Stimulated activated CD8-positive, alpha-beta memory T cell treated with anti-CD3 and anti-CD28 coated beads, Interleukin-15, amount 100 ng/mL, for 4 hours (primary cell): ENCODE data around the gene CRABP2.

Experiments used
- DNase-seq, 2 donors: peaks; one replicate each; pipeline ENCODE4 v3.0.0-alpha.2; 2020; ENCODE audit warnings: low read depth in 2 of 2

CRABP2 gene

DNA sequence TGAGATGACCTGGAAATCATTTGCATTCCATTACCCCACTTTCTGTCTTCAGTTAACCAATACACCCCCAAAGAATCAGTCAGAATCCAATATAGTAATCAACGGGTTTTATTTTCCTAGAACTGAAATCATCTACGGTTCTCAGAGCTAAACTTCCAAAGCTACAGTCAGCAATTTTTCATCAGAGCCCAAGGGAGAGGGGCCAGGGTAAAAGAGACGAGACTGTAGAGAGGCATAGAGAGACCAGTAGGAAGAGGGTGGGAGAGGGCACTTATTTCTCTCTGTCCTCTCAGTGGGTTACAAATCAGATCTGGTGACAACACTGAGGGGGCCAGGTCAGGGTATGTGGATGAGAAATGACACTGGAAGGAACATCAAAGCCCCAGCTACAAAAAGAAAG, 36.6 kb upstream of the CRABP2 start:
- DNase-seq: no peak

DNA sequence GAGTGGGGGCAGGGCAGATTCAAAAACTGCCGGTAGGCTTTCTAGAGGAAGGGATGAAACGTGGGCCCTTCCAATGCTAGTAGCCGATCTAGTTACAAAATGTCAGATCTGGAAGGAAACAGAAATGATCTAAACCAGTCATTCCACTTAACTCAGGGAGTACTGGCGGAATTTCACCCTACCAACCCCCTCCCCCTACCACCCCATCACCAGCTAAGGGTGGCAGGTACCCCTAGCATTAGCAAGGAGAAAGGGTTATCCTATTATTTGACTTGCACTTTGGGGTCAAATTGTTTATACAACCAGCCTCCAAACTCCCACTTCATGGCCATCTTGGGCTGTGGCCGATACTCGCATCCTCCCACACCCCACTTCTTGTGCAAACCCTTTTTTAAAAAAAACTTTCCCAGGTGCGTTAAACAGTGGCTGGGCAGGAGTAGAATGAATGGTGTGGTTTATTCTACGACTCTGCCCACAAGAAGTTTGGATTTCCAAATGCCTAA, 36.1 kb upstream of the CRABP2 start:
- no peak for DNase-seq

DNA sequence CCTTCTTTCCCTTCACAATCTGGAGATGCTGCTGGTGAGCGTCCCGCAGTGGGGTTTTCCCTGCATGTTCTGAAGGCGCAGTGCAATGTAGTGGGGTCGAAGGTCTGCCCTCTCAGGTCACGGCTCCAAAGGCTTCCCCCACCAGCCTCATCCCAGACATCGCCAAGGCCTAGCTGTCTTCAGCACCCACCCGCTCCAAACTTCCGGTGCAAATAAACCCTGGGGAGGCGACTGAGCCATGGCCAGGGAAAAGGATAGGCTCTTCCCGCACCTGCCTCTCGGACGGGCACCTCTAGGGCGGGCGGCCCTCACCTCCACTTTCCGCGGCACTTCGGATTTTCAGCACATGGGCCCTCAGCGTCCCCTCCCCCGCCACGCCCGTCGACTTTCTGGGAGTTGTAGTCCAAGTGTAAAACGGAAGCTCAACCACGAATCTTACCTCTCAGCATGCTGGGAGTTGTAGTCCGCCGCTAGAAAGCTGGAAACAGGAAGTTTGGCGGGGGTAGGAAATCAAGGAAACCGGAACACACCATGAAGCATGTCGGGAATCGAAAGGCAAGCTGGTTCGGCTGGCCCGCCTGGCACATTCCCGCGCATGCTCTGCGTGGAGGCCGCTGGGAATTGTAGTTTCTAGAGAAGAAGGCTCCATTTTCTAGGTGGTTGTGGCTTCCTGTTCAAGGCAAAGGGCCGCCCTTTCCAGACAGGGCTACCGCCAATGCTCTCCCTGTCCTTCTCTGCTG, 35.5 kb upstream of the CRABP2 start, which contains the start of gene MRPL24:
Gene MRPL24 (minus strand): TSS at position 348 of the 740 bp plus-strand sequence. CDS start 2,384 bp downstream, outside the sequence.
- DNase-seq: peak; percentile 88 to 97

DNA sequence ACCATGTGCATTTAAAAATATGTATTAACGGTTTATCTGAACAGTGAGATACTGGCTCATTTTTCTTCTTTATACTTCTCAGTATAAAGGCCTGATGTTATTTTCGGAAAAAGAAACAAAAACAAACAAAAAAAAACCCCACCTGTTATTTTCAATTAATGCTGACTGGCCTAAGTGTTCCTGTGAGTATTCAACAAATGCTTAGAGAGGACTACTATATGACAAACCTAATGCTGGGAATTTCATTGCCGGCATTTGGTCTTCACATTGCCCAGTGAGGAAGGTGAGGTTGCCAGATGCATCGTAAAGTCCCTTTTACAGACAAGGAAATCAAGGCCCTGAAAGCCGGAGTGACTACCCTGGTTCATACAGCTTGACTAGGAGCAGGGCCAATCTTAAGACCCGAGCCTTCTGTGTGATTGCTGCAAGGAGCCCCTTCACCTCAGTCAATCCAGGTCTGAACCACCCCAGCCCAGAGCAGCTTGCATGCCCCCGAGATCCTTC, 34.9 kb upstream of the CRABP2 start:
- DNase-seq: no peak

DNA sequence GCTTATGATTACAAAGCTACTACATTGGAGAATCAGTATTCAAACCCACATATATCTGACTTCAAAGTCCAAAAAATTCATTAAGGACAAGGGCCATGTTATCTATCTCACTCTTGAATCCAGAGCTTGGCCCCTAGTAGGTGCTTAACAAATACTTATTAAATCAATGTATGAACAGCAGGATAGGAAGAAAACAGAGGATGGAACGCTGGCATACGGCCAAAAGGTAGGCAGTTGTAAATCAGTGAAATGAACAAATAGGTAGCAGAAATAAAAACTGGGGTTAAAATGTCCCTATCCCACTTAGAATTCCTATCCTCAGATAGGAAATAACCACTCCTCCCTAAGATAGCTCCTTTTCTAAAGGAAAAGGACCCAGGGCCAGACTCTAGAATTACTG, 33.5 kb upstream of the CRABP2 start:
- DNase-seq: no peak

DNA sequence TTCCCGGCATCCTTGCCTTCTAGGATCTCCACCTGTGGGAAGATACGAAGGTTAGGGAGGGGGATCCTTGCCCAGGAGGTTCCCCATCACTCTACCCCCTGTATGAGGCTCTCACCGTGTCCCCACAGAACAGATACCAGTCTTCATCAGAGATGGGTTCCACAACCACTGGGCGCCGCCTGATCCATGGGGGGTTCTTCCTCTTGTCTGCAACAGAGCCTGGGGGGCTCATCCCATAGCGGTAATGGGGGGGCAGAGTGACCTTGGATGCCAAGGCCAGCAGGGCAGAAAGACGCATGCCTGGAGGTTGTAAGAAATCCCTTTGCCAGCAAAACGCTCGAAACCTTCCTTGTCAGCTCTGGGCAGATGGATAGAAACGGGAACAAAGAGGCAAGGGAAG, 33.0 kb upstream of the CRABP2 start:
- no peak for DNase-seq

DNA sequence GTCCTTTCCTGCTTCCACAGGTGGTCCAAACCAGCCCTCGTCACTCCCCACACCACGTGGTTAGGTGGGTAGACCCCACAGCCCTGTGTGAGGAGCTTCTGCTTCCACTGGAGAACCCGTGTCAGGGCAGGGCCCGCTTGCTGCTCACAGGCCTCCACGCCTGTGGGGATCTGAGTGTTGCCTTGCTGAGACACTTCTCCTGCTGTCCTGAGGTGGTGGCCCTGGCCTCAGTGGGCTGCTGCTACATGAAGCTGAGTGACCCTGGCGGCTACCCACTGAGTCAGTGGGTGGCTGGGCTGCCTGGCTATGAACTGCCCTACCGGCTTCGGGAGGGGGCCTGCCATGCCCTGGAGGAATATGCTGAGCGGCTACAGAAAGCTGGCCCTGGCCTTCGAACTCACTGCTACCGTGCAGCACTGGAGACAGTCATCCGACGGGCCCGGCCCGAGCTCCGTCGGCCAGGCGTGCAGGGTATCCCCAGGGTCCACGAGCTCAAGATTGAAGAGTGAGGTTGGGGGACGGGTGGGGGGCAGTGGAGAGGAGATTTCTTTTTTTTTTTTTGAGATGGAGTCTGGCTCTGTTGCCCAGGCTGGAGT, 28.7 kb upstream of the CRABP2 start:
- DNase-seq: no peak

DNA sequence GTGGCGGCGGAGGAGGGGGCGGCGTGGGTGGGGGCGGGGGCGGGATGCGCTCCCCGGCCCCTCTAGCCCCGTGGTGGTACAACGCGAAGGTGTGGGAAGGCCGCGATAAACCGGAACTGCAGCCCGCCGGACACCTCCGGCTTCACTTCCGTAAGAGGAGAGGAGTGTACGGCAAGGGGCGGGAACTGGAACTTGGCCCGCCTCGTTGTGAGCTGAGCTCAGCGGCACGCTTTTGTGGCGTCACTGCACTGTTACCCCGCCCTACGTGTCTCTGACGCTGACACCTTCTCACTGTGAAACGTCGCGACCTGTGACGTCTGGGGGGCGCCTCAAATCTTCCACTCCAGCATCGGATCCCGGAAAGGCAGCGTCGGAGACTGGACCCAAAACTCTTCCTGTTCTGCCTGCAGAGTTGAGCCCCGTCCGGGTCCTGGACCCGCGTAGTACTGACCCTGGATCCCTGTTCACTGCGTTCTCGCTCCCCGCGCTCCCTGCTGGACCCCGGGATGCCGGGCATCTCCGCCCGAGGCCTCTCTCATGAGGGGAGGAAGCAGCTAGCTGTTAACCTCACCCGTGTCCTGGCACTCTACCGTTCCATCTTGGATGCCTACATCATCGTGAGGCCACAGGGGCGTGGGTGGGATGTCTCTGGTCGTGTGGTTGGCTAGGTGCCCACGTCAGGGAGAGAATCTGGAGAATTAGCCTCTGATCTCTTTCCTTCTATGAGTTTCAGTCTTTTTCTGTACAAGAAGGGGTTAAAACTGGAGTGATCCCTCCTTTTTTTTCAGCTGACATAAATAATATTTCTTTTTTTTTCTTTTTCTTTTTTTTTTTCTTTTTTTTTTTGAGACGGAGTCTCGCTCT, 23.4 kb upstream of the CRABP2 start, which contains the start of gene ISG20L2:
Gene ISG20L2 (minus strand): TSS at position 168 of the 864 bp plus-strand sequence. CDS start 1,114 bp downstream, outside the sequence.
- peak; percentile 86 to 94 for DNase-seq

DNA sequence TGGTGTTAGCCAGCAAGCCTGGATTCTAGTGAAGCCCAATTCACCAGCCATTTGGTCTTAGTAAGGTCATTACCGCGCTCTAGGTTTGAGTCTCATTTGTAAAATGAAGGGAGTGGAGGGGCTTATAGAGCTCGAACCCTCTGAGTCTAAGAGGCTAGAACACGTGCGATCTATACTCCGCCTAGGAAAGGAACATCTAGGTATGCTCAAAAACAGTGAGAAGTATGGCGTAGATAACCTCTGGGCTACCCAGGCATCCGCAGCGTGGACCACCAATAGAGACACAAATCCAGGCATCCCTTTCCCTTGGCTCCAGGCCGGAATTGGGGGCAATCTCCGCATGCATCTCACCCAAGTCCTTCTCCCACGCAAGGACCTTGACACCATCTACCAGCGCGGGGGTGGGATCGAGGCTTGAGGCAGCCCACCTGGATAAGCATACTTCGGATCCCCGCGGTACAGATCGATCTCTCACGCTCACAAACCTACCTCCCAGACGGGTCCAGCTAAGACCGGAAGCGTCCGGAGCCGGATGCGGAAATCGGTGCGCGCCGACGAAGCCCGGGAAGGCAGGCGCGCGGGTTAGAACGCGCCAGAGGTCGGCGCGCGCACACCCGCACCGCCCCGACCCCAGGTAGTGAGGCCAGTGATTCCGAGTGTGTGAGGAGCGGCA, 22.7 kb upstream of the CRABP2 start, which contains the start of gene METTL25B:
Gene METTL25B (plus strand): TSS at position 544 of the 673 bp plus-strand sequence. CDS start 636 bp downstream, outside the sequence.
- peak in 1 of 2 donors; percentile 44 for DNase-seq

DNA sequence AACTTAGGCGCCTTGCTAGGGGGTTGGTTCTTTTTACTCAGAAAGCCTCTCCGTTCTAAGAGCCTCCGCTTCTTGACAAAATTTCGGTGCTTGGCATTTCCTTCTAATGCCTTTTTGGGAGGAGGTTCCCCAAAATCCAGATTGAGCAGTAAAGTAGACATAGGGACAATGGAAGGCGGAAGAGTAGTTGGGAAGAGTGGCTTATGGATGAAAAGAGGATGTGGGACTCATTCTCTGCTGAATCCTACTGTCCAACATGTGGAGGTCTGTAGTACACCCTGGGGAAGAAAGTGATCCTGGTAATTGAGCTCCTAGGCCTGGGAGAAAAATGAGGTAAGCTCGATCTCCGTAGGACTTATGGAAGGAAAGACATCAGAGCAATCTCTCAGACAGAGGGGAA, 22.1 kb upstream of the CRABP2 start:
- DNase-seq: no peak

DNA sequence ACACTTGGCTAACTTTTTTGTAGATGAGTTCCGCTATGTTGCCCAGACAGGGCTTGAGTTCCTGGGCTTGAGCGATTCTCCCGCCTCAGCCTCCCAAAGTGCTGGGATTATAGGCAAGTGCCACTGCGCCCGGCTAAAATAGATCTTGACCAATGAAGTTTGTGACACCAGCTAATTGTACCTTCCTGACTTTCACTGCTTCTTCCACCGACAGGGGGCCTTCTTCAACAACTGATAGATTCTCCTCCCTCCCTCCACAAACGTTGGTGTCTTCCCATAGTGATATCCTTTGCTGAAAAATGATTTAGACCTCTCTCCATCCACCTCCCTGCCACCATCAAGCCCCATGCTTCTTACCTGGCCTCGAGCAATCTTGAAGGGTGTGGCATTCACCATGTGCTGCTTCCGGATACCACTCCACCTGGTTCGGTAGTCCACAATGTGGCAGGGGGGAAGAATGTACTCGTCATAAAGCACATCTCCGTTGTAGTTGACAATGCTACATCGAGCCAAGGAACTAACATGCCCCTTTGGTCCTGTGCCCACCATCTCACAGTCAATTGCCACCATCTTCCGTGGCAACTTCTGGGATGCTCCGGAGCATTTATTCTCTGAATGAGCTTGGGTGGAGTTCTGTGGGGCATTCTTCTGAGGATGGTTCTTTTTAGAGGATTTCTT, 21.3 kb upstream of the CRABP2 start:
- DNase-seq: no peak

DNA sequence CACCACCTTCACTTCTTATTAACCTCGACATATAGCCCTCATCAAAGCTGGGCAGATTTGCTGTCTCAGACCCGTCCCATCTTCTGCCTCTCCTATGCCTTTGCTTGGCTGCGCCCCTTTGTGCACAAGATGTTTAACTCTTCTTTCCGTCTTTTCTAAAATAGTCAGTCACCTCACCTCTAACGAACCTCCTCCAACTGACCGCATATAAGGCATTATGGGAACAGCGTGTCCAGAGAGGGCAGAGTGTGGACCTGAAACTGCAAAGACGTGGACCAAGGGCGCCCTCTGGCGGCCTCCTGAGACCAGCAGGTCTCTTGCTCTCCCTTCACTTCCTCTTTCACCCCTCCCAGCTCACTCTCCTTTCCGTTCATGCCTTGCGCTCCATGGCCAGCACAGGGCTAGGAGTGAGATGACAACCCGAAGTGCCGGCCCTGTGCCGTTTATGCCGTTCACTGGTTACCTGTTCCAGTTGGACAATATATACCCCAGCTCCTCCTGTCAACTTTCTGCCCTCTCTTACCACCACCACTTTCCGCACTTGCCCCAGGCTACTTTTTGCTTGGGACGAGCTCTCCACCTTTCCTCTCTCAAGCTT, 20.4 kb upstream of the CRABP2 start:
- DNase-seq: peak in 1 of 2 donors; percentile 50

DNA sequence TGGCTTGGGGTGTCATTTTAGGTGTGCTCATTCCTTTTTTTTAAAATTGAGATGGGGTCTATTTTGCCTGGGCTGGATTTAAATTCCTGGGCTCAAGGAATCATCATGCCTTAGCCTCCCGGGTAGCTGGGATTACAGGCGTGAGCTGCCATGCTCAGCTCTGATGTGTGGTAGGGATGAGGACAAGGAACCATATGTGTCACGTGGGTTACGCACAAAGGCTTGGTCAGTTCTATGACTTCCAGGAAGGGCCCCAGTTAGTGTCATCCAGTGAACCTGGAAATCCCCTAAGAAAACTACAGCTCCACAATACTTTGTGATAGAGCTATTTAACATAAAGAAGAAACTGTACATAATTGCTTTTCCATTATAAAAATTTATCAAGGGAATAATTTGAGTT, 16.2 kb upstream of the CRABP2 start:
- no peak for DNase-seq

DNA sequence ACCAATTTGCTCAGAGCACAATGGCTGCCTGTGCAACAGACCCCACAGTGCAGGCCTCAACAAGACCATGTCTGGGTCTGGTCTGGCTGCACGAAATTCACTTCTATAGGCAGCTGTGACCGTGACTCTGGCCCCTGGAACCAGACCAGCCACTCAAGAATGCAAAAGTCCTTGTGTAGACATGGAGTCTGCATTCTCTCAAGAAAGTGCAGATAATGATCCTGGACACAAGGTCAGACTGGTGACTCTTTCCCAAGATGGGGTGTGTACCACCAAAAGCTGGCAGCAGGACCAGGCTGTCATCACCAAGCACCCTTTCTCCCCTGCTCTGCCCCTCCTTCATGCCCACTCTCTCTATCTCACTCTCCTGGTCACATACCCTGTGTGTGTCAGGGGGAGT, 15.7 kb upstream of the CRABP2 start:
- DNase-seq: no peak

DNA sequence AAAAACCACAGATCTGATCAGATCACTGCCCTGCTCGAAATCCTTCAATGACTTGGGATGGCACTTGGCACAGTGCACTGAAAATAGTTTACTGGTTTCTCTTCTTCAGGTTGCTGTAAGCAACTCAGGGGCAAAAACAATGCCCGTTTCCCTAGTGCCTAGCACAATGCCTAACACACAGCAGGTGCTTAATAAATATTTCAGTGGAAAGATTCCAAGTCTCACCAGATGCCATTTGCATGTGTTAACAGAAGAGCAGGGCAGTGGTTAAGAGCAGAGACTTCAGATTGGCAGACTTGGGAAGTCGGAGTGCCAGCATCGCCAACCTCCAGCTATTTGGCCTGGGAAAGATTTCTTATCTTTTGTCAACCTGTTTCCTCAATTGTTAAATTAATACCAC, 12.0 kb upstream of the CRABP2 start:
- no peak for DNase-seq

DNA sequence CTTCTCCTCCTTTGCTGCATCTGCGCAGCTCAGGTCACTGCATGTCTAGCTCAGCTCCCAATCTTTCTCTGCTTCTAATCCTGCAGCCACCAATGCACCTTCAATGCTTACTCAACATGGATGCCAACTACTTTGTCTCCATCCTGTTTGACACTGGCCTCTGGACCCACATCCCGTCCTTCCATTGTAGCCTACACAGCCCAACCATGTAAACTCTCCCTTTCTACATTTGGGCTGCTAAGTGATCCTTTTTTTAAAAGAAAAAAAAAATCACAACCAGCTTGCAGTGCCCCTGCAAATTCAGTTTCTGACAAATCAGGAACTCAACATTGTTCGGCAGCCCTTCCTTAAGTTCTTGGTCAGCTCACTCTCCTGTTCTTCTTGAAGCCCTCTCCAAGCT, 9.4 kb upstream of the CRABP2 start:
- DNase-seq: no peak

DNA sequence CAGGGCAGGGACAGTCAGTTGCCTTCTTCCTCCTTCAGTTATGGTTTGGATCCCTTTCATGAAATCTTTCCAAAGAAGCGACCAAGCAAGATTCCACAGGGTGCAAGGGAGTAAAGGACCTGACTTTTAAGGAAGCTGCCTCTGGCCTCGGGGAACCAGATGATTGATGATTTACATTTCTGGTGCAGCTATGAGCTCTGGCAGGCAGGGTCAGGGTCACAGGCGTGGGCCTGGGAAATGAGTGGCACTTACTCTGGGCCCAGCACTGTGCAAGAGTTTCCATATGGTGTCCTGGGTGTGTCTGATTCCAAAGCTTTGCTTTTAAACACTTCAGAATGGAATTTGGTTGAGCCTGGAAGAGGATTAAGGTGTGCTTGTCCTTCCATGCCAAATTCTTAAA, 7.2 kb upstream of the CRABP2 start:
- no peak for DNase-seq

DNA sequence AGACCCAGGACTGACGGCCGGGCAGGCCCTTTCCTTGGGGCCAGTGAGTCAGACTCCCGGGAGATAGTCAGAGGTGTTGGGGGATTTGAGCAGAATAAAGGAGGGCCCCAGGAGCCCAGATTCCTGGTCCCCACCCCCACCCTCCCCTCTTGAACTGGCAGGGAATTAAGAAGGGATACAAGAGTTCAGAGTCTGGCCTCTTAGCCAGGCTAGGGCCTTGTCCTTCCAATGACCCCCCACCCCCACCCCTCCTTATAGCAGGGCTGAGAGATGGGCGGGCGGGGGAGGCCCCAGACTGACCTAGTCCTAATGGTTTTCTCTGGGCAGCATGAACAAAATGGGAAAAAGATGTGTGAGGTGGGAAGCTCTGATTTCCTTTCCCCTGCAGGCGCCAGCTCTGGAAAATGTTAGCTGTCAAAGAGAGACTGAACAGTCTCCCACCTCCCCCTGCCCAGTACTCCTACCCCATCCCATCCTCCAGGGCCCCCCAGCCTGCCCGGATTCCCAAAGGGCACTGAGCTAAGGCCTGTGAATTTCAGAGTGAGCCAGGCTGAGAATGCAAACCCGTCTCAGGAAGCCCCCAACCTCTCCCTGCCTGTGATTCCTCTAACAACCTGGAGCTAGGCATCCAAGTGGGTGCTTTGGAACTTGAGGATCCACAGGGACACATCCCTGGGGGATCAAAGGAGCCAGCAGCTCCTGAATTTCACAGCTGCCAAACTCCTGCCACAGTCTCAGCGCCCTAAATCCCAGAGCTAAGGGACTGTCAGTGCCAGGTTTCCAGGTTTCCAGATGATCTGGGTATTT, 5.8 kb upstream of the CRABP2 start:
- DNase-seq: no peak

DNA sequence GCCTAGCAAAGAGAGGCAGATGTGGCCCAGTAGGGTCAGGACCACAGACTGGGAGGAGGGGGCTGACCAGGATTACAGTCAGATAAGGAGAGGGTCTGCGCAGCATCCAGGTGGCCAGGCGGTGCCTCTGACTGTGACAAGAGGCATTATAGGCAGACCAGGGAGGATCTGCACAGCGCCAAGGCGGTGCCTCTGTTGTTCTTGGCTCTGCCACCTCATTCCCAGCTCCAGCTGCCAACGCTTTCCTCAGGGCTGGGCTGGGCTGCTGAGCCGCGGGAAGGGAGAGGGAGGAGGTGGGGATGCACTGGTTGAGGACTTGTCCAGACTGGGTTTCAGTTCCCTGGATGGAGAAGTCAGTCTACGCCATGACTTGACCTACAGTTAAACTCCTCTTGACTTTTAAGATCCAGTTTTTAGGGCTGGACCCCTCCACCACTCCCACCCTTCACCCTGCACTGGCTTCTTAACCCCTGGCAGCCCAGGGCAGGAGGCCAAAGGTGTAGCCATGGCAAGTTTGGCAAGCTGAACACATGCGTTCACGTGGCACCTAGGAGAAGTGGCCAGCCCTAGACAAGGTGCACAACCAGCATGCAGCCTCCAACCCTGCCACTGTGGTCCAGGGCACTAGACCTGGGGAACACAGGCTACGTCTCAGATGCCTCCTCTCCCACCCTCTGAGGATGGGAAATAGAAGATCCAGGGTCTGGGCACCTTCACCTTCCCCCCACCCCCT, 4.5 kb upstream of the CRABP2 start:
- no peak for DNase-seq
